NCI-H1092 treated with DMSO at 0.1 percent for 48 hours (cell line): ENCODE measurements around the gene SMURF1.
"Not testable (repeated sequence)": the region's sequence is repeated elsewhere in the genome, so short reads cannot be mapped to it uniquely, and the experiment has no call there.

ENCODE experiments used
- DNase-seq: peaks from one replicate; lab custom pipeline; 2025; lab: John Stamatoyannopoulos, UW

Gene SMURF1

DNA sequence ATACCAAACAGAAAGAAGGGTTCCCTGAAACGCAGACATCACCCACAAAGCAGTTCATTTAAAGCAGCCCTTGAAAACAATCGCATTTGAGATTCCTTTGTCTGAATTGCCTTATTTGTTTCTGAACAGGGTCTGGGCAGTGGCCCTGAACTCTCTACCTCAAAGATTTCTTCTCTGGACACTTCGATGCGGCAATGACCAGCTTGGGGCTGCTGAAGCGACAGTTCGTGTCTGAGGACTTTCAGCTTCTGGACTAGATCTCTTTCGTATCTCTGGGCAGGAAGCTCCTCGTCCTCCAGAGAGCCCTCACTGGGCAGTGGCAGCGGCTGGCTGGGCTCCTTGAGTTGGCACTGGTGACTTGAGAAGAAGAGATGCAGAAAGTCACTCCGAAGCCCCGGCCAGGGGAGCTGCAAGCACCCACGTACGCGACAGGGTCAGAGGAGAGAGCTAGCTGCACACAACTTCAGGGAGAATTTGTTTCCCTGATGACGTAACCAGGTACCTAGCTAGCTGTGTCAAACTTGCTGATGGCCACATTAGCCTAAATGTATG is 96.3 kb downstream of the SMURF1 start:
- no peak for DNase-seq

DNA sequence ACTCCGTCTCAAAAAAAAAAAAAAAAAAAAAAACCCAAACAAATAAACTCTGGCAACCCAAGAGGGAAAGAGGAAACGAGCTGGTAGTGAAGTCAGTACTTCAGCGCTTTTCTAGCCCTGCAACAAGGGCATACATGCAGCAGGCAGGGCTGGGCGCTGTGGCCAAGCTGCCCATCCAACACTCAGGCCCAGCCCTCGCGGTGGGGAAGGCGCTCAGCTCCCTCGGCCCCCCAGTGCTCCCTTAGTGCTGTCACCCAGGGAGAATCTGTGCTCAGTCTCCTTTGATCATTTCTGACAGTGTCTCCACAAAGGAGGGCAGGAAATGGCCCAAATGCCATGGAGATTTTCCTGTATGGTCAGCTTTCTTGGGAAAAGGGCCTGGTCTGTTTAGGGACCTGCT is 97.2 kb downstream of the SMURF1 start:
- DNase-seq: no peak

DNA sequence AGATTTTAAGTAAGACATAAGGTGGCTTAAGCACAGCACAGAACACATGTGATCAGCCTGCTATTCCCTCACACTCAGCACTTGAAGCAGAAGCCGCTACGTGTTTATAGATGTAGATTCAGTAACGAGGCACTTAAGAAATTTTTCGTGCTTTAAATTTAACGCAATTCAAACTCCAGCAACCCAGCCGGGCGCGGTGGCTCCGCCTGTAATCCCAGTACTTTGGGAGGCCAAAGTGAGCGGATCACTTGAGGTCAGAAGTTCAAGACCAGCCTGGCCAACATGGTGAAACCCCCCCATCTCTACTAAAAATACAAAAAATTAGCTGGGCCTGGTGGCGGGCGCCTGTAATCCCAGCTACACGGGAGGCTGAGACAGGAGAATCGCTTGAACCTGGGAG is 97.6 kb downstream of the SMURF1 start:
- not testable (repeated sequence) for DNase-seq

DNA sequence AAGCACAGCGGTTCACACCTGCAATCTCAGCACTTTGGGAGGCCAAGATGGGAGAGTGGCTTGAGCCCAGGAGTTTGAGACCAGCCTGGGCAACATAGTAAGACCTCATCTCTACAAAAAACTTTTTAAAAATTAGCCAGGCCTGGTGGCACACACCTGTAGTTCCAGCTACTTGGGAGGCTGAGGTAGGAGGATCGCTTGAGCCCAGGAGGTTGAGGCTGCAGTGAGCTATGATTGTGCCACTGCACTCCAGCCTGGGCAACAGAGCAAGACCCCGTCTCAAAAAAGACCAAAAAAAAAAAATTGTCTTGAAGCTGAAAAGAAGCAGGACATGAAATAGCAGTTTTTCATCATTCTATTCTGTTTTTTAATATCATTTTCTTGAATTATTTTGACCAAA is 99.0 kb downstream of the SMURF1 start:
- not testable (repeated sequence) for DNase-seq

DNA sequence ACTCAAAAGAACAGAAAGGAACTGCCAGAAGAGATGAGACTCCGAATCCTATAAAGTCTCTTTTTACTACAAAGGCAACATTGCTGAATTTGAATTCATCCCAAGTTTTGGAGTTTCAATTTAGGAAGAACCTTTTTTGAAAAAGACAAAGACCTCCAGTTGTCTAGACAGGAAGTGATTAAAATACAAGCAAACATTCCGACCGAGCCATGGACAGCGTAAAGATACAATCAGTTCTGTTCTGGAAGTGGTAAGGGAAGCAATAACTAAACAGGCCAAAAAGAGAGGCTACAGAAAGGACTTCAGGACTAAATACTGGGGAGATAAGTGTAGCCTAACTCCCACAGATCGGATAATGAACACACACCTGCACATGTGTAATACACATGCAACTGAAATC is 101.0 kb downstream of the SMURF1 start:
- no peak for DNase-seq

DNA sequence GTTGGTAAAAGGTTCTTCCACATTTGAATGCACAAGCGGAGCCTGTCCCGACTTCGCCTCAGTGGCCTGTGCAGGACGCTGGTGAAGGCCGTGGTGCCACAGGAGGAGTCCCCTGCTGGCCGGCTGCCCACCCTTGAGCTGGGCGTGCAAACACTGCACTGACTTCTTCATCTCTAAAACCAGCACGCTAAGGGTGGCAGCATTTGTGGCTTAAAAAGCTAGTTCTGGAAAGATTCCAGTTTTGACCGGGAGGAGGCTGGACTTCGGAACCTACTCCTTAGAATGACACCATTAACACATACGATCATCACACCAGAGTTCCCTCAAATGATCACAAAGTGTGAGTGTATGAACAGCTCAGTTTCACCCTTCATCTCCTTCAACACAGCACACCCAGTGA is 102.4 kb downstream of the SMURF1 start:
- DNase-seq: no peak

DNA sequence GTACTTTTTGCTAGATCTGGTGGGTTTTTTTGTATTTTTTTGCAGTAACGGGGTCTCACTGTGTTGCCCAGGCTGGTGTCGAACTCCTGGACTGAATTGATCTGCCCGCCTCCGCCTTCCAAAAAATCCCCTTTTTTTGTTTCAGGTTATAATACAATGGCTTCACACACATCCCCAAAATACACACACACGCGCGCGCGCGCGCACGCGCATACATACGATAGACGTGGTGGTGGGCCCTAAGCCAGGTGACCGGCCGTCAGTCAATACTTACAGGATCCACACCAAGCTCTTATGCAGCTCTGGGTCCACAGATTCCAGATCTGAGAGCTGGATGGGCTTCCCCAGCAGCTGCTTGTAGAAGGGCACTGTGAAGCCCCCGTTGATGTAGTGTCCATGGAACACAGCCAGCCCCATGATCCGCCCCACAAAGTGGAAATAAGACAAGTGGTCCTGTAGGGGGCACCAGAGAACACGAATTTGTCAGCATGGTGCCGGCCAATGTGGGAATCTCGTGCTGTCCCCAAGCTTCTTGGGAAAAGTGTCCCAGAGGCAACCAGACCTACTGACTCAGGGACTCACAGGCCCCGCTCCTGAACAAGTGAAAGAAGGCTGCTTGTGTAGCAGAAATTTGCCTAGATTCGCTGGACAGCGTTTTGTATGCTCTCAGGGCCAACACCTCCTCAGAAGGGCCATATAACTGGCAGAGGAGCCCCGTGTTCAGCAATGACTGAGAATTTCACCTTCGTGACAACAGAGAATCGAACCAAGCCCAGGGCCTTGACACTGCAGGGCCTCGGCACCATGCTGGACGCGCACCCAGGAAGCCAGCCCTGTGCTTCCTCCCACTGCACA is 103.6 kb downstream of the SMURF1 start:
- DNase-seq: peak; percentile 67

DNA sequence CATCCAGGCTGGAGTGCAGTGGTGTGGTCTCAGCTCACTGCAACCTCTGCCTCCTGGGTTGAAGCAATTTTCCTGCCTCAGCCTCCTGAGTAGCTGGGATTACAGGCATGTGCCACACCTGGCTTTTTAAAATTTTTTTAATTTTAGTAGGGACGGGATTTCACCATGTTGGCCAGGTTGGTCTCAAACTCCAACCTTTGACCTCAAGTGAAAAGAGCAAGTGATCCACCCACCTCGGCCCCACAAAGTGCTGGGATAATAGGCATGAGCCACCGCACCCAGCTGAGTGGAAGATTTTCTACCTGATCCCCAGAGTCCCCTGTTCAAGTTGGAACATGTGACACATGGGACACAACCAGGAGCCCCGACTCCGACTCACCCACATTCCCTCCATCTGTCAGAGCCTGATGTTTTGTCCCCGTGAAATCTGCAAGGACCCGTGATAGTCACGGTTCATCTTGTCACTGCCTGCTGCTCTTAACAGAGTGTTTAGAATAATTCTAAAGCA is 104.5 kb downstream of the SMURF1 start:
- DNase-seq: no peak

DNA sequence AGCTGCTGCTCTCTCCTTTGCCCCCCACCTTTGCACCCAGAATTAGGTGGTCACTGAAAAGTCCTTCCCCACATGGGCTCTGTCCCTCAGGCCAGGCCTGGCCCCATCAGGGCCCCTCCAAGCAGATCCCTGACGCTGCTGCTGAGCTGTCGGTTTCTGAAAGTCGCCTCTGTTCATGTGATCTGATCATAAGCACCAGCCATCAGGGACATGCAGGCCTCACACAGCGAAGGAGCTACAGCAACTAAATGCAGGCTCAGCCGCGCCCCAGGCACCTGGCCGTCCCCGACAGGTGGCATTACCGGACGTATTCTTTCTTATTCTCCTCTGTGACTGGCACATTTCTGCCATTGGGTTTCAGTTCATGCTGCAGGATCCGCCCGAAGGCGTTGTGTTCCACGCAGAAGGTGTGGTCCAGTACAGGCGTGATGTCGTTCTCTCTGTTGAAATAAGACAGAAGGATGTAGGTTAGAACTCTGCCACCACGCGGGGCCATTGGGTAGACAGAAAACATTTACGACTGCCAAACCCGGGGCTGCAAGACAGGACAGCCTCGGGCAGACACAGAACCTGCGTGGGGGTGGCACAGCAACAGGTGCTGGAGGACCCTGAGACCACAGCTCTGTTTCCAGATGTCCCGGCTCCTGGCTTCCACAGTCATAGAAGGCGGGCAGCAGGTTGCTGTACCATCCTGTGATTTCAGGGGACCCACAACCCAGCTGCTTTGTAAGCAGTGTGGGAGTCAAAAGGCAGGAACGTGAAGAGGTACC is 105.6 kb downstream of the SMURF1 start:
- no peak for DNase-seq

DNA sequence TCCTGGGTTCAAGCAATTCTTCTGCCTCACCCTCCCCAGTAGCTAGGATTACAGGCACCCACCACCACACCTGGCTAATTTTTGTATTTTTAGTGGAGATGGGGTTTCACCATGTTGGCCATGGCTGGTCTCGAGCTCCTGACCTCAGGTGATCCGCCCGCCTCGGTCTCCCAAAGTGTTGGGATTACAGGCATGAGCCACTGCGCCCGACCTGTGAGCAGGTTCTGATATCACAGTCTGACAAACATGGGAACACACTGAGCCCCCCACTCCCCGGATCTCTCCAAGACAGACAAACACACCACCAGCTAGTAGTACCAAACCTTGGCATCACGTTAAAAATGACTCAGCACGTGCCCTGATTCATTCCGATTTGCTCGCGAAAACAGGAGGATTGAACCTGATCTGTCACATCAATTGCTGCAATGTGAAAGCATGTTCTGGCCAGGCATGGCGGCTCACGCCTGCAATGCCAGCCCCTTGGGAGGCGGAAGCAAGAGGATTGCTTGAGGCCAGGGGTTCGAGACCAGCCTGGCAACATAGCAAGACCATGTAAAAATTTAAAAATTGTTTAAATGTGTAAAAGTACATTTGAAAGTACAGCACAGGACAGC is 106.5 kb downstream of the SMURF1 start:
- DNase-seq: no peak

DNA sequence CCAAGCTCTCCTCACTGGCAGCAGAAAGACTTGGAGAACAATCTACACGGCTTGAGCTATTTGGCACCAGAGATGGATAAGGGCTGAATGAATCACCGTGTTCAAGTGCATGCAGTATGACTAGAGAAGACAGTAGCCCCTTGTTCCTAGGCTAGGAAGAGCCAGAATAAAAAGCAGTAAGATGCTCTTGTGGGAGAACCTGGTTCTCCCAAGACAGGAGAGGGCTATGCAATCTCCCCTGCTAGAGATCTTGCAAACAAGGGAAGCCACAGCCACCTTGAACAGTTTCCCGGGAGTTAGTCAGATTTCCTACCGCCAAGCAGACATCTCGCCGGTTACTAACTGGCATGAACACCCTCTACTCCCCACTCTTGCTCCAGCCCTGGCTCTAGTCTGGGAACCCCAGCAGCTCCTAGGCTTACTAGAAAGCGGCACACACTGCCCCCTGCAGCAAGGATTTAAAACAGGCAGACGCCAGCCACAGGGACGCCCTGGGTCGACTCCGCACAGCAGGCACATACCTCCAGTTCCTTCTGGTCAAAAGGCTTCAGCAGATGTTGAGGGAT is 107.3 kb downstream of the SMURF1 start:
- no peak for DNase-seq

DNA sequence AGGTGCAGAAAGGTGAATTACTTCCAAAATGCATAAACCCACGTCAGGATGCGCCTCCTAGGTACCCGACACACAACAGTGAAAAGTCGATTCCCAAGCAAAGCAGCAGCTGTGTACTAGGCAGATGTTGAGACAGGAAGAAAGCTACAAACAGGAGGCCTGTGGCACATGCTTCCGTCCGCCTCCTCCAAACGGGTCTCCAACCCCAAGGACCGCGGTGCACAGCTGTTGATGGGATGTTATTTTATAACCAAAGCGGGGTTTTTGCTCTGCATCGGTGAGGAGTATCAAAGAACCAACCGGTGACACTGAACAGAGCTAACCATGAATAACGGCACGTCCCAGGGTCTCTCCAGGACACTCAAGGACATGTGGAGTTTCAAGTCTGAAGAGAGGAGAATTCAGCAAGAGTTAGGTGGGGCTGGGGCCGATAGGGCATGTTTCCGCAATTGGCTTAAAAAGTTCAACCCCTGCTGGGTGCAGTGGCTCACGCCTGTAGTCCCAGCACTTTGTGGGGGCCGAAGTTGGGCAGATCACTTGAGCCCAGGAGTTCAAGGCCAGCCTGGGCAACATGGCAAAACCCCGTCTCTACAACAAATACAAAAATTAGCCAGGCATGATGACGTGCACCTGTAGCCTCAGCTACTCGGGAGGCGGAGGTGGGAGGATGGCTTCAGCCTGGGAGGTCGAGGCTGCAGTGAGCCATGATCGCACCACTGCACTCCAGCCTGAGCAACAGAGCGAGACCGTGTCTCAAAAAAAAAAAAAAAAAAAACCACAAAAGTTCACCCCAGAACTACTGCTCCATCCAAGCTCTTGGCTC is 108.0 kb downstream of the SMURF1 start:
- DNase-seq: no peak

DNA sequence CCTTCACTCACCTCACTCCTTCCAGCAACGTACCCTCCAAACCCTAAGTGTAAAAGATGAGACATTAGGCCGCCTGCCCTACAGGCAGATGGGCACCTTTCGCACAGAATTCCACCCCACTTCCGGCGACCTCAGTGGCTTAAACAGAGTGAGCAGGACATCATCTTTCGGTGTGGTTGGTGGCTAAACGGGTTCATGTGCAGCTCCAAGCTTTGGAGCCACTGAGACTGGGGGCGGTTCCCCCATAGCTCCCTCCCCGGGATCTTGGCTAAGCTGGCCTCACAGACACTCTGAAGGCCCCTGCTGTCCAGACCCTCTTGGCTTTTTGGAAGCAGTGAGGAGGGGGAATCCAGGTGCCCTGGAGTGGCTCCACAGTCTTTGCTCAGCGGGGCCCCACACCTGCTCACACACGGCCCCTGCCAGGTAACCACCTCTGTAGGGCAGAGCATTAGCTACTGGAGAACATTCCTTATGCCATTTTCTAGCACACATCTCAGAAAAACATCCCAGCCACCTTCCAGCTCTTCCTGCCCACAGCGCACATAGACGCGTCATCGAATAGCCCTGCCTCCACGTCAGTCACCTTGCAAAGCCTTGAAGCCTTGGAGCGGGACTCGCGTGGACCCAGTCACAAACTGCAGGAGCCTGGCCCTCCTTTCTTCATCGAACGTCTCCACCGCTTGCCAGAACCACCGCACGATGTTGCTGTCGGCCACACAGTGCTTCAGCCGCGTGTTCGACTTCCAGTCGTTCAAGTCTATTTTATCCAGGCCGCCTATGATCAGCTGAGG is 108.8 kb downstream of the SMURF1 start:
- no peak for DNase-seq

DNA sequence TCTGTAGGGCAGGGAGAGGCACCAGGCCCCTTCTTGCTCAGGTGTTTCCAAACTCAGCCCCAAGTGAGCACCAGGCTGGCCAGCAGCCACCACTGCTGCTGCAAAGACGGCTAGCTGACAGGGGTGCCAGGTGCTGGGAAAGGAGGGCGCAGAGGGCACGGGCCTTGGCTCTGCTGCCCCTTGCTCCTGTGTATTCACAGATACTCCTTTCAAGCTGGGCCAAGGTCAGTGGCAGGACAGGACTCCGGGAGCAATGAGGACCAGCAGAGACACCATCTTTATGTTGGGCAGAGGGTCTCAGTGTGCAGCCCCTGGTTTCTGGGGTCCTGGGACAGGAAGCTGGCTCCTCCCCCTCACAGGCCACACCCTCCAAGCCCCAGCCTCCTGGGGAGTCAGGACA is 110.1 kb downstream of the SMURF1 start:
- DNase-seq: no peak

DNA sequence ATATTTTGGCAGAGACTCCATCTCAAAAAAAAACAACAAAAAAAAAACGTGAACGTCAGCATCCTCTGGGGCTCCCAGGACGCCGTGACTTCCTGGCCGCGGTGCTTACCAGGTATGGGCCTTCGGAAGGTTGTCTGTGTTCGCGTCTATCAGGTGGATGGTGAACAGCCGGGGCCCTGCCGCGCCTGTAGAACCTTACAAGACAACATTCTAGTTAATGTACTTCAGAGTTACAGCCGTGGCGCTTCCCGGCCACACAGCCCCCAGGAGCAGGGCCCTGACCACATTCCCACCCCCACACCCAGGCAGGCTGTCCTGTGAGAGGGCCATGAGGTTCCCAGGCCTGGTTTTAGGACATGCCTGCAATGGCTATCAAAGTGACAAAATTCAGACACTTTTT is 111.0 kb downstream of the SMURF1 start:
- DNase-seq: no peak

DNA sequence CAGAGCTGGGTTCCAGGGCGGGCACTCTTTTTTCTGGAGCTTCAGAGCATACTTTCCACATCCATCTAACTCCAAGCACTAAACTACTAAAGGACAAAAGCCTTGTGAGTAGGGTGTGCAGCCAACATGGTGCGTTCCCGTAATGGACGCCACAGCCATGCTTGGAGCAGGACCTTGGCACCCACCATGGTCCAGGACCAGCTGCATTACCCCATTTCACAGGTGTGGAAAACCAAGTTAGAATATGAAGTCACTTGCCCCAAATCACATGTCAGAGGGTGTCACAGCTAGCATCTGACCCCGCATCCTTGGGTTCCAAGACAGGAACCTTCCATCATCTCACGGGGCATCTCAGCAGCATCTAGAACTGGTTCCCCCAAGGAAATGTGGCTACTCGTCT is 112.4 kb downstream of the SMURF1 start:
- DNase-seq: no peak

DNA sequence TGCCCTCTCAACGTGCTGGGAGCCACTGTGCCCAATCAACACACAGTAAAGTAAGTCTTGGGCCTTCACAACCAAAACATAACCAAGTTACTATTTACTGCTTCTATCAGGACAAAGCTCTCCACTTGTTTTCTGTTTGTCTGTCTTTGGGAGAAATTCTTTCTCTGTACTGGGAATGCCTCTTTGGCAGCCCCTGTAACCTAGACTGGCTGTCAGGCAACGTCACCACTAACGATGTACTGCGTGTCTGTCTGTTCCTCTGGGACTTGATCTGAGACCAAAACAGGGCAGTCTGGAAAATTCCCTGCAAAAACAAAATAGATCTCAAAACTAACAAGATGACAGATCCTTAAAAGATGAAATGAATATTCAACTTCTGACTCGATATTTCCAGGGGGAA is 113.0 kb downstream of the SMURF1 start:
- DNase-seq: no peak

DNA sequence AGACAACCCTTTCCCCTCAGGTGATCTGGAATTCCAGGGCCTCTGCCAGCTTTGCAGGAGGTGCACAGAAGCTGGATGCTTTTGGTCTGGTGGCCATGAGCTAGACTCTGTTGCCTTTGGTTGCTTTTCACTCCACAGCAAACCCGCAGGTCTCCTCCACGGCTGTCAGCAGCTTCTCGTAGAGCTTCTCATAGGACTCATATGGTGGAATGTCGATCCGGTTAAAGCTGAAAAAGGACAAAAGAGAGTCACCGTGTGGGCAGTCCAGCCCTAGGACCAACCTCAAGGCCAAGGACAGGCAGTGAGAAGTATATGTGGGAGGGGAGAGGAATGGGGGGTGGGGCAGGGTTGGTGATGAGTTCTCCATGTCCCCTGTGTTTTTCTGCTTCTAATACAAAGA is 113.5 kb downstream of the SMURF1 start:
- DNase-seq: no peak

DNA sequence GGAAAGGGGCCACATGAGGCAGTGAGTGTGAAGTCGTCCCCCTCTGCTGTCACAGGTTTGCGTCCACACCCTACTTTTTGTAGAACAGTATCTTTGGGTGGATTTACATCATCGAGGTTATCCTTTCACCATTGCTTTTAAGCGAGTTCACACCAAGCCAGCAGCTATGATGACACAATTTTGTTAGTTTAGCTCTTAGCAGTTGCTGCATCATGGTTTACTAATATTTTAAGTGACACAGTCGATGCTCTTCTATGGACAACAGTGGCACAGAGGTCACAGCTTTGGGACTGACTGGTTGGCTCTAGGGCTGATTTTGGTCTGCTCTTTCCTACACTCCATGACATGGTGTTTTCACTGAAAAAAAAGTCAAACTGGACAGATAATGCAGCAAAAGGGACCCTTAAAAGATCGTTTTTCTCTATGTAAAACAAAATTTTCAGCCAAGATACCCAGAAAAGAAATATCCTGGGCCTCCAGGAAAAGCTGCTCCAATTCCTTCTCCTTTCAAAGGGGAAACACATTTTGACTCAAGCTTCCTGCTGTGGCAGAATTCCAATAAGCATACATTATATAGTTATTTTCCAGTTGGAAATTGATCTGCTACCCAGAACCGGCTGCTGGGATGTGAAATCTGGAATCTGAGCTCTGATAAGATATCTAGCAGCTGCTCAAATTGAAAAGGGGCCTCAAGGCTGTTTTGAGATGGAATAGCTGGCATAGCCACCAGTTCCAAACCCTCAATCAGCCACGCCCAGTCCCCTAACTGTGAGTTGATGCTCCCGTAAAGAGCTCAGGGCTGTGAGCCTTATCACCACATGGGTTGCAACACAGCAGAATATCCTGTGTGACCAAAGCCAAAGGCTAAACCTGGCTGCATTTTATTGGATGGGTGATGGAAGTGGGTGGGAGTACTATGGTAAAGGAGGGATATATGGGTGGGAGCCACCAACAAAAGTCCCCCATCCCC is 114.2 kb downstream of the SMURF1 start:
- DNase-seq: no peak
